OCI-LY7 (cell line): ENCODE measurements around the gene RHOG. TPM values are rescaled to one million over a fixed set of nuclear protein-coding genes. Genes with fewer than 3 reads are reported as not detected.
A peak's percentile ranks its signal among the peaks of the same experiment; 100 is the strongest.
"Not testable (repeated sequence)": the region's sequence is repeated elsewhere in the genome, so short reads cannot be mapped to it uniquely, and the experiment has no call there.

Experiments used
- BruUV-seq: library from RNA; stranded (reverse); fragments of 400-500 nt; replicated peaks from 2 replicates; lab custom pipeline; 2021; lab: Mats Ljungman, UMichigan
- CTCF ChIA-PET: fragments of 300-600 bp; sonication (Branson Sonifier 250); formaldehyde crosslinking; loops from one replicate; lab custom pipeline; 2022; ENCODE audit warnings: antibody characterized with exemption; ENCODE audit not compliant: unreplicated experiment; lab: Charles Lee
- POLR2A ChIA-PET: fragments of 300-600 bp; sonication (Branson Sonifier 250); formaldehyde crosslinking; loops from one replicate; lab custom pipeline; 2022; ENCODE audit warnings: antibody characterized with exemption; lab: Charles Lee
- DNase-seq: peaks from one replicate; pipeline ENCODE4 v3.0.0-alpha.2; 2015; ENCODE audit warnings: low spot score
- H2AFZ ChIP-seq: fragments of 200-600 bp; sonication (generic), shearing (Covaris generic); 2 replicates; pipeline ENCODE4 v1.6.1; 2014; ENCODE audit warnings: mild to moderate bottlenecking, antibody characterized with exemption, low read length, moderate library complexity
- H3K27ac ChIP-seq: fragments of 200-600 bp; sonication (generic); 2 replicates; pipeline ENCODE4 v1.5.1; 2014; ENCODE audit warnings: mixed run types, low read depth, mild to moderate bottlenecking, moderate library complexity, low read length, inconsistent platforms; ENCODE audit not compliant: poor library complexity, severe bottlenecking
- H3K36me3 ChIP-seq: fragments of 200-600 bp; sonication (generic); 2 replicates; pipeline ENCODE4 v1.6.1; 2014; ENCODE audit warnings: mild to moderate bottlenecking, antibody characterized with exemption, low read length, moderate library complexity, mixed read lengths; ENCODE audit not compliant: insufficient read depth
- H3K4me1 ChIP-seq: fragments of 200-600 bp; sonication (generic); 2 replicates; pipeline ENCODE4 v1.5.1; 2014; ENCODE audit warnings: mild to moderate bottlenecking, low read length; ENCODE audit not compliant: insufficient read depth, poor library complexity, severe bottlenecking
- H3K4me2 ChIP-seq: fragments of 200-600 bp; sonication (generic); 2 replicates; pipeline ENCODE4 v1.6.1; 2014; ENCODE audit warnings: mild to moderate bottlenecking, low read length
- H3K4me3 ChIP-seq: fragments of 200-600 bp; sonication (generic); 2 replicates; pipeline ENCODE4 v1.5.1; 2014; ENCODE audit warnings: mild to moderate bottlenecking, low read depth, low read length; ENCODE audit not compliant: poor library complexity, severe bottlenecking
- H3K79me2 ChIP-seq: fragments of 200-600 bp; sonication (generic); 2 replicates; pipeline ENCODE4 v1.6.1; 2016; ENCODE audit warnings: low read depth, mild to moderate bottlenecking, low read length, moderate library complexity, mixed read lengths; ENCODE audit not compliant: insufficient read depth
- H3K9me2 ChIP-seq: fragments of 200-600 bp; sonication (generic); 2 replicates; pipeline ENCODE4 v1.6.1; 2016; ENCODE audit warnings: mild to moderate bottlenecking, low read length, mixed read lengths; ENCODE audit not compliant: insufficient read depth
- H3K9me3 ChIP-seq: fragments of 200-600 bp; sonication (generic); 2 replicates; pipeline ENCODE4 v1.6.1; 2014; ENCODE audit warnings: mild to moderate bottlenecking, mixed run types, low read length, mixed read lengths
- H4K20me1 ChIP-seq: fragments of 200-600 bp; sonication (generic); 2 replicates; pipeline ENCODE4 v1.6.1; 2014; ENCODE audit warnings: mild to moderate bottlenecking, antibody characterized with exemption, low read length, moderate library complexity, mixed read lengths; ENCODE audit not compliant: insufficient read depth
- CTCF ChIP-seq: fragments of 200-600 bp; sonication (generic); conservative IDR thresholded peaks from 2 replicates; pipeline ENCODE4 v1.5.1; 2014; ENCODE audit warnings: mild to moderate bottlenecking, antibody characterized with exemption, low read length, moderate library complexity, mixed read lengths
- EZH2phosphoT487 ChIP-seq: fragments of 200-600 bp; sonication (generic); IDR thresholded peaks from 2 replicates; pipeline ENCODE4 v1.6.1; 2018; ENCODE audit warnings: low read depth, borderline replicate concordance, mild to moderate bottlenecking, mixed run types, antibody characterized with exemption, low read length, moderate library complexity, mixed read lengths
- intact Hi-C: fragments of 100-400 bp; cut with micrococcal nuclease; formaldehyde crosslinking; loops from one replicate; pipeline ENCODE4 v1.10.0; 2022; ENCODE audit not compliant: unreplicated experiment
- total RNA-seq, 2 experiments: library from RNA; depleted of rRNA in 1 of 2; stranded (reverse); fragments of >200 nt in 1 of 2; shearing (Covaris generic) in 1 of 2; gene quantifications; 2 replicates each; pipeline ENCODE4 v1.2.3, GENCODE V29; 2014 to 2022

Gene RHOG
- total RNA-seq, 2 experiments from 2014 or later: 26.2 to 57.8 TPM

GRCh38 chr11:3861683-3862082, 20.9 kb upstream of the RHOG start:
- no peaks in the 10 kb centered on the region for H3K9me2 ChIP-seq
- H4K20me1 ChIP-seq: no peaks in the 10 kb centered on the region
- no peak overlapping the region for H2AFZ ChIP-seq
- no peaks in the 10 kb centered on the region; the same call in 1 of the 2 replicates for H3K36me3 ChIP-seq
- H3K4me2 ChIP-seq: peak overlapping the region; percentile 53
- ChIA-PET CTCF (no interaction called here), POLR2A (interaction anchor here (0.6 kb wide), 1 partner anchor 94 kb away, joined by 3 read pairs; no protein-coding TSS in a partner anchor)
- H3K9me3 ChIP-seq: no peaks in the 10 kb centered on the region
- H3K4me3 ChIP-seq: no peak overlapping the region
- H3K27ac ChIP-seq: peak overlapping the region; percentile 6
- no peak for DNase-seq
- H3K79me2 ChIP-seq: peaks cover 92% of the 10 kb centered on the region
- BruUV-seq: no TSS peak
- H3K4me1 ChIP-seq: peaks cover 88% of the 10 kb centered on the region
- intact Hi-C loops: no loop called here
- TF ChIP-seq CTCF: no peak
- no peak for TF ChIP-seq EZH2phosphoT487

GRCh38 chr11:3860898-3861393, 20.2 kb upstream of the RHOG start:
- H3K4me3 ChIP-seq, DNase-seq, H3K9me2 ChIP-seq, H4K20me1 ChIP-seq, intact Hi-C loops, BruUV-seq, H3K36me3 ChIP-seq, H2AFZ ChIP-seq, H3K9me3 ChIP-seq: not testable (repeated sequence)
- H3K27ac ChIP-seq: peak overlapping the region; percentile 62
- H3K4me1 ChIP-seq: peaks cover 83% of the 10 kb centered on the region
- H3K79me2 ChIP-seq: peaks cover 92% of the 10 kb centered on the region
- ChIA-PET CTCF (interaction anchor here (1.9 kb wide), 1 partner anchor 10 kb away, joined by 4 read pairs; no protein-coding TSS in a partner anchor), POLR2A (interaction anchor here (1.3 to 1.9 kb wide), 2 partner anchors 17 to 42 kb away, joined by 5 to 8 read pairs; no protein-coding TSS in a partner anchor)
- peak overlapping the region; percentile 96 for H3K4me2 ChIP-seq

- POLR2A ChIA-PET: interaction anchor here (0.9 to 2.6 kb wide), 8 partner anchors 11 to 88 kb away, joined by 3 to 15 read pairs (median 8); partner anchors contain the start of gene RHOG
- H3K79me2 ChIP-seq: peaks cover 91% of the 10 kb centered on the region
- DNase-seq: no peak
- H3K9me2 ChIP-seq: no peaks in the 10 kb centered on the region
- H3K4me2 ChIP-seq: peak overlapping the region; percentile 96
- H3K4me3 ChIP-seq: no peak overlapping the region
- H3K27ac ChIP-seq: peak overlapping the region; percentile 62
- no peak for TF ChIP-seq EZH2phosphoT487
- TF ChIP-seq CTCF: no peak
- H3K4me1 ChIP-seq: peaks cover 77% of the 10 kb centered on the region
- intact Hi-C loops: no loop called here
- CTCF ChIA-PET: interaction anchor here (1.2 to 1.9 kb wide), 3 partner anchors 11 to 235 kb away, joined by 3 to 4 read pairs (median 4); no protein-coding TSS in a partner anchor
- no peaks in the 10 kb centered on the region; the same call in 1 of the 2 replicates for H3K36me3 ChIP-seq
- no peaks in the 10 kb centered on the region for H3K9me3 ChIP-seq
- BruUV-seq: no TSS peak
- H4K20me1 ChIP-seq: no peaks in the 10 kb centered on the region
- H2AFZ ChIP-seq: no peak overlapping the region
Observed at GRCh38 chr11:3860375-3860774, 19.6 kb upstream of the RHOG start.
